GM12875 (cell line): ENCODE data around the gene CDH2.

Source experiments
- H3K4me3 ChIP-seq: one replicate; pipeline ENCODE4 v1.5.1; 2011; ENCODE audit warnings: low read depth, low read length, control low read depth
- CTCF ChIP-seq: IDR thresholded peaks from 2 replicates; pipeline ENCODE4 v1.5.1; 2011; ENCODE audit warnings: low read depth, mild to moderate bottlenecking, control low read depth, inconsistent platforms, low read length, moderate library complexity, borderline replicate concordance; ENCODE audit not compliant: insufficient read depth

The CDH2 gene

DNA sequence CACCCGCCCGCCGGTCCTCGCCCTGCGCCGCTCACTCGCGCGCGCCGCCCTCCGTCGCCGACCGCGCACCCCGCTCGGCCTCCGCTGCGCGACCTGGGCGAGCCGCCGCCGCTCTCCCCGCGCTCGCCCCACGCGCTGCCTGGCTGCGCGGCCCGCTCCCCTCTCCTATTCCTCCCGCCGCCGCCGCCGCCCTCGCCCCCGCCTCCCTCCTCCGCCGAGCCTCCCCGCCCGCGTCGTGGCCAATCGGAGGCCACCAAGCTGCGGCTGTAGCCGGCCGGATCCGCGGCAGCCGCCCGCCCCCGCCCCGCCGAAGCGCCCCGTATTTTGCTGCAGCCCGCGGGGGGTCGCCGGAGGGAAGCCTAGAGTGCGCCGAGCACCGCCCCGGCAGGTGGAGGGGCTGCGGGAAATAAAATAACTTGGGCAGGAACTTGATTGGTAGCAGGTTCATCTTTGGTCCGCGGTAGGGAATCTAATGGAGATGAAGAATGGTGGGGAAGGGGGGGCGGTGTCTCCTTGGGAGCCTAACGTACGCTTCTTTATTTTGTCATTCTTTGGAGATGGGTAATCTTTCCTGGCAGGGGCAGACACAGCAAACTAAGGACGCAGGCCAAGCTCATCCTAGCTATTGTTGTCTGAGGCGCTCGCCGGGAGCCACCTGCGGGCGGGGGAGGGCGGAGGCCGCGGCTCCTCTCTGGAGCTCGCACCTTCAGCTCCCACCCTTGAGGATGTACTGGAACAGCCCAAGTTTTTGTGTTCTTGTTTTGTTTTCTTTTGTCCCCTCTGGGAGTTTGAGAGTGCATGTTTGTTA is 1.1 kb upstream of the CDH2 start:
- no peak overlapping the region for H3K4me3 ChIP-seq
- no peak for TF ChIP-seq CTCF

- H3K4me3 ChIP-seq: no peak overlapping the region
- no peak for TF ChIP-seq CTCF
Measured at GRCh38 chr18:28176698-28176947, 307 bp downstream of the CDH2 start.

GRCh38 chr18:28175930-28176697 is 816 bp downstream of the CDH2 start:
- no peak overlapping the region for H3K4me3 ChIP-seq
- no peak for TF ChIP-seq CTCF

GRCh38 chr18:28175150-28175929 is 1.6 kb downstream of the CDH2 start:
- no peak overlapping the region for H3K4me3 ChIP-seq
- no peak for TF ChIP-seq CTCF

DNA sequence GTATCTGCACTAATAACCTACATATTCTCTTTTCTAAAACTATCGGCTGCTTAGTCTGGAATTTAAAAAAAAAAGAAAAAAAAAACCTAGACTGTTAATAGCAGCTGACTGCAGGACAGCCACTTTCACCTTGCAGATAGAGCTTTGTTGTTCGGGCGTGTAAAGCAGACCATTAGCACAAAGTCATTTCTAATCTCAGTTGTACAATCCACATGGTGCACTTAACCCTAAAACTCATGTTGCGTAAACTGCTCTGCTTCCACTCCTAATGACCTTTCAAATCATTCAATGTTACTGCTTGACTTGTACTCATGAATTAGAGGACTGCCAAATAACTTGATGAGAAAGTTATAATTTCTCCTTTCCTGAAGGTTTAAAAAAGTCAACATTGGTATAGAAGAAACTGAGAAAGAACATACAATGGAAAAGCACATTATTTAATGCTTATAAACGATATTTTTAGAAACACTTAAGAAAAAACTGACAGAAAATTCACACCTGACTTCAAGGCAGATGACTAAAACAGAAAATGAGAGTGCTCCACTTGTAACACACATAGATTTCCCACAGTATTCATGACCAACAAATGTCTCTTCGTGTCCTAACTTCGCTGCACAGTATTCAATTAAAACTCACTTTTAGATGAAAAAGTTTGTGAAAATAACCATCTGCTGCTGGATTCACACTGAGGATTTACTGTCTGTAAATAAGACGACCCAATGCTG is 2.6 kb downstream of the CDH2 start:
- no peak for TF ChIP-seq CTCF
- H3K4me3 ChIP-seq: no peak overlapping the region

DNA sequence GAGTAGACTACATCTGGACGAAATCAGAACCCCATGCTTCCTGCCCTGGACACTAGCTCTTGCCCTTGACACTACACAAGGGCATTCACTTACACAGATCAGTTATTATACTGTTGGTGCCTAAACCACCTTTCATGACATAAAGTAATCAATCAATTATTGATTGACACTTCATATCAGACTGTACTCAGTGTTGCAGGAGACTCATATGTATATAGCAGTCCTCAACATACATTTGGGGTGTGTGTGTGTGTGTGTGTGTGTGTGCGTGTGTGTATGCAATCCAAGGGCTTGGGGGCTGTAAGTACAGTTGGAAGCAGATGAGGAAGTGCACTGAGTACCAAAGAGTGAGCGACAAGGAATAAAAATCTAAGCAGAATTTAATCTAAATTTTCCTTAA is 5.1 kb downstream of the CDH2 start:
- no peak overlapping the region for H3K4me3 ChIP-seq
- TF ChIP-seq CTCF: no peak
